Measurements from ENCODE around the gene GRN. TPM values are rescaled to one million over a fixed set of nuclear protein-coding genes. Genes with fewer than 3 reads are reported as not detected.
"Not testable (repeated sequence)": the region's sequence is repeated elsewhere in the genome, so short reads cannot be mapped to it uniquely, and the experiment has no call there.

The GRN gene
- total RNA-seq, 2 donors from 2014 or later = 65.0 to 73.0 TPM

- H3K27ac Mint-ChIP-seq = no peak overlapping the region
- no peaks in the 10 kb centered on the region for H3K36me3 Mint-ChIP-seq
- ATAC-seq (no peak), DNase-seq (ENCODE audit: low spot score in 2 of 2) (no peak)
- H3K9me3 Mint-ChIP-seq = no peaks in the 10 kb centered on the region
Observed at GRCh38 chr17:44362459-44362948, 17.4 kb downstream of the GRN start.

GRCh38 chr17:44362949-44363612 is 18.0 kb downstream of the GRN start:
- Mint-ChIP-seq H3K36me3 (no peaks in the 10 kb centered on the region), H3K27ac (no peak overlapping the region), H3K9me3 (no peaks in the 10 kb centered on the region)
- ATAC-seq = peak; percentile 22 to 56
- no peak for DNase-seq (ENCODE audit: low spot score in 2 of 2)

DNA sequence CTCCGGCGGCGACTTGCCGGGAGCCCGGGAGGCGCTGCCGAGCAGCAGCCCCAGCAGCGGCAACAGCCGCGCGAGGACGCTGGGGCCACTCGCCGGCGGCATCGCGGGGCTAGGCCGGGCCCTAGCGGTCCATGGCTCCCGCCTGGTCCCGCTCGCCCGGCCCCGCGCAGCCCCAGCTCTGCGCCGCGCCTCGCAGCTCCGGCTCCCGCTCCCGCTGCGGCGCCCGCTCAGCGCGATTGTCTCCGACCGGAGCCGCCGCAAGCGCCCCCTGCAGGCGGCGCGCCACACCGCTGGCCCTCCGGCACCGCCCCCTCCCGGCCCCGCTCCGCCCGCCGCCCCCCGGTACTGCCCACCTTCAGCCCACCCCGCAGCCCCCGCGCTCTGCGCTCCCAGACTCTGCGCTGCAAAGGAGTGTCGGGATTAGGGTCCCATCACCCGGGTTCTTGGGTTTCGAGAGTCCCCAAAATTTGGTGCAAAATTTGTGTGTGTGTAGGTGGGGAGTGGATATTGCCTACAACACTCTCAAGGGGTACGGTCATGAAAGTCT is 18.6 kb downstream of the GRN start, which contains the start of gene FAM171A2:
FAM171A2 (minus strand) TSS at position 241 of the 547 bp plus-strand sequence; CDS start at position 102, 139 bp downstream.
- no peak within 1 kb of the TSS for H3K27ac Mint-ChIP-seq
- peak; percentile 89 to 94 for ATAC-seq
- no peaks in the 10 kb centered on the region for H3K36me3 Mint-ChIP-seq
- H3K9me3 Mint-ChIP-seq = no peaks in the 10 kb centered on the region
- DNase-seq (ENCODE audit: low spot score in 2 of 2) = peak in 1 of 2 donors; percentile 83

DNA sequence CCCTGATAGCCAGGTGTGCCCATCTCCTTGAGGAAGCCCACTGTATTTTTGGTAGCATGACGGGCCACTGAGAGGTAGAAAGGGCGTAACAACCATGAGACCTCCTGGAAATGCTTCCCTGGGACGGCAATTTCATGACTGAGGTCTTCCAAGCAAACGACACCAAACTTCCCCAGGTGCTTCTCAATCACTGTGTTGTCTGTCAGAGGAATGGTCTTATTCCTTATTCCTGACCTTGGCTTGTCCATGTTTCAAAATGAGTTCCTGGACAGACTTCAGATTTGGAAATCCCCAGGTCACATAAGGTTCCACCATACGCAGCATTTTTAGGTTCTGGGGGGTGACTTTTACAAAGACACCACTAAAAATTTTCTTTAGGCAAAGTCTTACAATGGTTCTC is 19.9 kb downstream of the GRN start:
- ATAC-seq; H3K9me3 Mint-ChIP-seq; H3K27ac Mint-ChIP-seq; H3K36me3 Mint-ChIP-seq; DNase-seq (ENCODE audit: low spot score in 2 of 2): not testable (repeated sequence)

DNA sequence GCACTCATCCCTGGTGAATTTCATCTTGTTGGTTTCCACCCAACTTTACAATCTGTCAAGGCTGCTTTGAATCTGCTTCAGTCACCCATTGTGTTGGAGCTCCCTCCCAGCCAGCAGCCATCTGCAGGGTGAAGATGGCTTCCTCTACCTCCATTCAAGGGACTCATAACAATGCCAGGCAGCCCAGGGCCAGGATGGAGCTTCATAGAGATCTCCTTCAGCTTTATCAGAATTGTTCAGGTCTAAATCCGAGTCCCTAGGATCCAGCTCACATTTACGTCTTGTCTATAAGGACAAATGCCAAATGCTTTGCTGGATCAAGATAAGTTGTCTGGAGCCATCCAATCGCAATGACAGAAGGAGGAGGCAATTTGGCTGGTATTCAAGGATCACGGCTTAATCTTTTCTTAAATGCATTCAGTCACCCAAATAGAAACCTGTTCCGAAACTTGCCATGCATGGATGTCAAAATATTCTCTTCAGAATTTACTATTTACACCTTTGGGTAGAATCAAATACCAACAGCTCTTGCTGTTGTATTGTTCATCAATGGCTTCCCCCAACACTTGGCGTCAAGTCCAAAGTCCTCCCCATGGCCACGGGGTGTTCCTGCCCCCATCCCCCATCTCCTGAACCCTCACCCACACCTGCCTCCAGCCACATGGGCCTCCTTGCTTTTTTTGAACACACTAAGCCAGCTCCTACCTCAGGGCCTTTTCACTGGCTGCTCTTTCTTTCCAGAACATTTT is 22.3 kb downstream of the GRN start:
- H3K9me3 Mint-ChIP-seq = no peaks in the 10 kb centered on the region
- no peak for ATAC-seq
- H3K36me3 Mint-ChIP-seq = no peaks in the 10 kb centered on the region
- DNase-seq (ENCODE audit: low spot score in 2 of 2) = no peak
- no peak overlapping the region for H3K27ac Mint-ChIP-seq

DNA sequence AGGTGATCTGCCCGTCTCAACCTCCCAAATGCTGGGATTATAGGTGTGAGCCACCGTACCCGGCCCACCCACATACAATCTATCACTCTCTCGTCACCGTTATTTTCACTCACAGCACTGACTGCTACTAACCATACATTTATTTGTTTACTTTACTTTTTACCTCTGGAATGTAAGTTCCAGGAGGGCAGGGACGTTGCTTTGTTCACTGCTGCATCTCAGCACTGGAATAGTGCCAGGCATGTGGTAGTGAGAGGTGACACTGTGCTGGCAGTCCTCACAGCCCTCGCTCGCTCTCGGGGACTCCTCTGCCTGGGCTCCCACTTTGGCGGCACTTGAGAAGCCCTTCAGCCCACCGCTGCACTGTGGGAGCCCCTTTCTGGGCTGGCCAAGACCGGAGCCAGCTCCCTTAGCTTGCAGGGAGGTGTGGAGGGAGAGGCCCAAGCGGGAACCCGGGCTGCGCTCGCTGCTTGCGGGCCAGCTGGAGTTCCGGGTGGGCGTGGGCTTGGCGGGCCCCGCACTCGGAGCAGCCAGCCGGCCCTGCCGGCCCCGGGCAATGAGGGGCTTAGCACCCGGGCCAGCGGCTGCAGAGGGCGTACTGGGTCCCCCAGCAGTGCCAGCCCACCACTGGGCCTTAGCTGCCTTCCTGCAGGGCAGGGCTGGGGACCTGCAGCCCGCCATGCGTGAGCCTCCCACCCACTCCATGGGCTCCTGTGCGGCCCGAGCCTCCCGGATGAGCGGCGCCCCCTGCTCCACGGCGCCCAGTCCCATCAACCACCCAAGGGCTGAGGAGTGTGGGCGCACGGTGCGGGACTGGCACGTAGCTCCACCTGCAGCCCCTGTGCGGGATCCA is 23.5 kb downstream of the GRN start:
- not testable (repeated sequence) for H3K9me3 Mint-ChIP-seq; H3K27ac Mint-ChIP-seq; H3K36me3 Mint-ChIP-seq; ATAC-seq; DNase-seq (ENCODE audit: low spot score in 2 of 2)

GRCh38 chr17:44369414-44370023 is 24.4 kb downstream of the GRN start:
- ATAC-seq; H3K36me3 Mint-ChIP-seq; DNase-seq (ENCODE audit: low spot score in 2 of 2); H3K9me3 Mint-ChIP-seq; H3K27ac Mint-ChIP-seq: not testable (repeated sequence)

- Mint-ChIP-seq H3K27ac (no peak overlapping the region), H3K9me3 (no peaks in the 10 kb centered on the region)
- DNase-seq (ENCODE audit: low spot score in 2 of 2) = no peak
Observed at GRCh38 chr17:44372036-44372435, 26.9 kb downstream of the GRN start.

DNA sequence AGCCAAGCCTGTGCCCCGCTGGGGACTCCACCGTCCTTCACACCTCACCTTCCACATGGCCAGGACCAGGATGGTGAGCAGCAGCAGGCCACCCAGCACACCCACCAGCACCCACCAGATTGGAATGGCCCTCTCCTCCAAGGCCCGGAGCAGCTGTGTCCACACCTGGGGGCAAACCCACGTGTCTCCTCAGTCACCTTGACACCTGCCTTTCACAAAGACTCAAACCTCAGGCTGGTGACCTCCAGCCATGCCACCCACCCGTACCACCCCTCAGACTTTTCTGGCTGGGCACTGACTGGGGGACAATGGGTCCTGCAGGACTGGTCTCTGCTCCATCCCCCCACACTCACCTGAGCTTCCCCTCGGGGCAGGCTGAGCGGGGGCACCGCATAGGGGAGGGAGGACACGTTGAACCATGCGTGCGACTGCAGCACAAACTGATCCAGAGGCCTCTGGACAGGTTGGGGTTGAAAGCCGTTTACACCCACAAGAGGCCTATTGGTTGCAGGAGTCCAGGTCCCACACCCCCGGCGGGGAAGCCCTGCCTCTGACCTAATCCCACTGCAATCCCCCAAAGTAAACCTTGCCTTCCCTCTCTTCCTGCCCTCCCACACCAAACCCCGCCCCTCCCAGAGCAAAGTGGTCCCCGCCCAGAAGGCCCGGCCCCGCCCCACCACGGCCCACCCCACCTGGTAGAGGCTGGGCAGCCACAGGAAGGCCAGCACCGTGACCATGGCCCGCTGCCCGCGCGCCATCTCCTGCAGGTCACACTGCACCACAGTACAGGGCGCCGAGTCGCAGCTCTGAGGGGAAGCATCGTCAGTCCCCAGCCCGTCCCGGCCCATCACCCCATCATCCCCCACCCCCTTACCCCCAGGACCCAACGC is 29.4 kb downstream of the GRN start:
- ATAC-seq (no peak), DNase-seq (ENCODE audit: low spot score in 2 of 2) (no peak)
- Mint-ChIP-seq H3K27ac (no peak overlapping the region), H3K36me3 (no peaks in the 10 kb centered on the region), H3K9me3 (no peaks in the 10 kb centered on the region)

More at GRCh38 chr17:44372036-44372435, 26.9 kb downstream of the GRN start:
- no peak for ATAC-seq
- no peaks in the 10 kb centered on the region for H3K36me3 Mint-ChIP-seq

DNA sequence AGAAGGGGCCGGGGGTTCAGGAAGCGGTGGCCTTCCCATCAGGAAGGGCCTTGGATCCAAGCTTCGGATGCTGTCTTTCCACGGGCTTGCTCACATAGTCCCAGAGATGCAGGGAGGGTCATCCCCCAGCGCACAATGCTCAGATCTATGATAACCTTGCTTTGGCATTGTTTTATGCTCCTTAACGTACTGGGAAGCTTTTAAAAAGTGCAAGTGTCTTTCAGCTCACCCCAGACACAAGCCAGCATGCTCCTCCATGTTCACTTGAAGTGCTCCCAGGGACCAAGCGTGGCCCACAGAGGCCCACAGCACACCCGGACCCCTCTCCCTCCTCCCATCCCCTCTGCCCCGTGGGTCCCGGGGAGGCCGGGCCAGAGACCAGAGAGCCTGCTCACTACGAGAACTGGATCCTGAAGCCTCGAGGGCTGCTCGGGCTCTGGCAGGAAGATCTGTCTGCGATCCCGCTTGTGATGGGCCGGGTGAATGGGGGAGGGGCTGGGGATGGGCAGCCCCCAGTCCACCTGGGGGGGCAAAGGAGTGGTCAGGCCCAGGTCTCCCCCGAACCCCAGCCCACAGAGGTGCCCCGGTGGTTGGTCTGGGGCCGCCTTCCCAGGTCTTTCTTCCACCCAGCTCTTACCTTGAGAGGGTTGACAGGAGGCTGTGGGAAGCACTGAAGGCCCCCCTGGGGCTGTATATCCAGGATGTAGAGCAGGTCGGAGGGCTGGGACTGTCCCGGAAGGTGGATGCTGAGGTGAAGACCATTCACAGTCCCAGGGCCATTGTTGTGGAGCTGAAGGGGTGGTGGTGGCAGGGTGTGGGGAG is 30.3 kb downstream of the GRN start:
- H3K36me3 Mint-ChIP-seq = no peaks in the 10 kb centered on the region
- DNase-seq (ENCODE audit: low spot score in 2 of 2) (no peak), ATAC-seq (no peak)
- no peak overlapping the region for H3K27ac Mint-ChIP-seq
- H3K9me3 Mint-ChIP-seq = no peaks in the 10 kb centered on the region

DNA sequence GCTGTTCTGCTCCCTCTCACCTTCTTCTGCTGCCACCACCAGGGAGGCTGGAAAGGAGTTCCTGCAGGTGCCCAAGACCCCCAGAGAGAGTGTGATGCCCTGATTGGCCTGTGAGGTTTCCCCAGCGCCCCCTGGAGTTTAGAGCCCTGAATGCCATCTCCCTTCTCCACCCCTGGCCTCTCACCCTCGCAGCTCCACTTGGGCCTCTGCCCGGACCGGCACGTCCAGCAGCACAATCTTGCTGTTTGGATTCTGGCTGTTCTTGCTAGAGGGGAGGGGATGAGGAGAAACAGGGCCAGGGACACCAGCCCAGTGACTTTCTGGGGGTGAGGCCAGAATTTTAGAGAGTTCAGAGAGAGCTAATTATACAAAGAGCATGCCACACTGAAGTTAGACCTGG is 31.0 kb downstream of the GRN start:
- peak in 1 of 2 donors; percentile 47 for DNase-seq (ENCODE audit: low spot score in 2 of 2)
- no peaks in the 10 kb centered on the region for H3K36me3 Mint-ChIP-seq
- H3K27ac Mint-ChIP-seq = no peak overlapping the region
- ATAC-seq = peak in 1 of 2 donors; percentile 67
- no peaks in the 10 kb centered on the region for H3K9me3 Mint-ChIP-seq

GRCh38 chr17:44376779-44377178 is 31.7 kb downstream of the GRN start:
- no peak for DNase-seq (ENCODE audit: low spot score in 2 of 2)
- no peaks in the 10 kb centered on the region for H3K9me3 Mint-ChIP-seq
- no peaks in the 10 kb centered on the region for H3K36me3 Mint-ChIP-seq
- no peak overlapping the region for H3K27ac Mint-ChIP-seq
- no peak for ATAC-seq

GRCh38 chr17:44378171-44378705 is 33.1 kb downstream of the GRN start:
- H3K9me3 Mint-ChIP-seq = no peaks in the 10 kb centered on the region
- ATAC-seq = no peak
- H3K27ac Mint-ChIP-seq = no peak overlapping the region
- no peaks in the 10 kb centered on the region for H3K36me3 Mint-ChIP-seq
- no peak for DNase-seq (ENCODE audit: low spot score in 2 of 2)

- DNase-seq (ENCODE audit: low spot score in 2 of 2) = no peak
- Mint-ChIP-seq H3K27ac (no peak overlapping the region), H3K36me3 (no peaks in the 10 kb centered on the region), H3K9me3 (no peaks in the 10 kb centered on the region)
- no peak for ATAC-seq
Observed at GRCh38 chr17:44379887-44380286, 34.8 kb downstream of the GRN start.

All from activated naive CD4-positive, alpha-beta T cell treated with anti-CD3 and anti-CD28 coated beads, Interleukin-2, amount 50 U/mL, for 72 hours (primary cell).